Adrenal gland (tissue), 12 donors: Measurements from ENCODE around the gene ARL9. TPM values are rescaled to one million over a fixed set of nuclear protein-coding genes. Genes with fewer than 3 reads are reported as not detected.

ENCODE experiments used
- DNase-seq, 7 donors: peaks; one replicate each; pipeline ENCODE4 v3.0.0-alpha.2; 2019 to 2020
- H3K27ac ChIP-seq, 5 donors: fragments of 200-600 bp; sonication (generic) in 4 of 5; 1 replicate in 3 of 5; 2 replicates in 2 of 5; pipeline versions ENCODE4 v1.5.1 to v1.8.0; 2016 to 2020; ENCODE audit warnings: mild to moderate bottlenecking in 1 of 5
- H3K27me3 ChIP-seq: fragments of 200-600 bp; 2 replicates; pipeline ENCODE4 v1.8.0; 2021
- H3K36me3 ChIP-seq, 2 donors: fragments of 200-600 bp; replicated peaks in 1 of 2; 1 replicate in 1 of 2; 2 replicates in 1 of 2; pipeline versions ENCODE4 v1.5.1 to v1.8.0; 2018 to 2022
- H3K4me1 ChIP-seq, 2 donors: fragments of 200-600 bp; replicated peaks in 1 of 2; 1 replicate in 1 of 2; 2 replicates in 1 of 2; pipeline versions ENCODE4 v1.5.1 to v1.8.0; 2018 to 2021
- H3K4me3 ChIP-seq, 4 donors: fragments of 200-600 bp; sonication (generic) in 3 of 4; one replicate each; pipeline ENCODE4 v1.5.1; 2016 to 2018
- H3K9me3 ChIP-seq, 3 donors: fragments of 200-600 bp; sonication (generic) in 1 of 3; replicated peaks in 1 of 3; 1 replicate in 2 of 3; 2 replicates in 1 of 3; pipeline versions ENCODE4 v1.5.1 to v1.8.0; 2016 to 2021
- CTCF ChIP-seq, 6 experiments: fragments of 450-650 bp in 4 of 6; fragments of 200-600 bp in 2 of 6; sonication (generic) in 1 of 6; IDR thresholded peaks; 1 replicate in 5 of 6; 2 replicates in 1 of 6; pipeline versions ENCODE4 v1.5.1 to v1.8.0; 2016 to 2021; ENCODE audit warnings: antibody characterized with exemption in 6 of 6, mild to moderate bottlenecking in 2 of 6, moderate library complexity in 1 of 6
- POLR2A ChIP-seq, 2 donors: fragments of 450-650 bp; IDR thresholded peaks; one replicate each; pipeline ENCODE4 v1.6.1; 2017; ENCODE audit warnings: antibody characterized with exemption in 2 of 2, mild to moderate bottlenecking in 2 of 2, moderate library complexity in 1 of 2
- WGBS, 4 donors: extraction: QIAGEN DNeasy Blood & Tissue Kit in 2 of 4; methylation state at CpG; one replicate each; pipeline versions ENCODE4 v1.1.5 to v1.1.7; 2013 to 2017; 5-methylcytosine and 5-hydroxymethylcytosine counted together
- intact Hi-C, 2 donors: fragments of 100-400 bp; cut with DNase I; formaldehyde crosslinking; loops; one replicate each; pipeline versions ENCODE4 v1.14.1 to v1.15.0; 2022 to 2023
- polyA plus RNA-seq, 3 donors: library from polyadenylated mRNA; stranded (reverse); fragments of 200-250 nt in 2 of 3; fragments of 350-450 nt in 1 of 3; fragmentation: Illumina TruSeq in 1 of 3; extraction: RNeasy Lipid Tissue Mini Kit (QIAGEN cat#74804) in 1 of 3; gene quantifications; one replicate each; pipeline ENCODE4 v1.2.3, GENCODE V29; 2013 to 2014
- total RNA-seq, 9 donors: library from RNA; depleted of rRNA in 4 of 9; stranded (reverse); fragments of >200 nt in 4 of 9; fragments of 120-200 nt in 1 of 9; fragmentation: NEBNext Ultra II Directional in 1 of 9; extraction: Animal tissue kit (Norgen Biotek cat#: 25700) in 1 of 9; gene quantifications; one replicate each; pipeline versions ENCODE4 v1.1.0 to v1.2.4, GENCODE V29; 2013 to 2023
- donor health status: healthy with polysubstance abuse.
- donor health status: Bipolar disorder and iron deficiency.
- donor health status: DM: yes; HTN: yes; CAD: no.
- donor health status: DM: no; HTN: no; CAD: no.
- donor health status: DM: no; HTN: no; CAD: no.
- donor health status: DM: yes; HTN: yes; CAD: no.

ARL9 gene
- total and polyA plus RNA-seq, 12 donors: 0.28 to 1.2 (median 0.65) TPM; not detected in 3

GRCh38 chr4:56467284-56468096 lies 38.1 kb upstream of the ARL9 start, which contains the start of gene SRP72:
Gene SRP72, plus strand, starts transcription at chr4:56467617. Its CDS starts 19 bp downstream, at chr4:56467636.
- peak within 1 kb of the TSS; percentile 87 to 94 (median 90) for H3K27ac ChIP-seq
- H3K27me3 ChIP-seq: no peaks in the 10 kb centered on the region
- peaks cover 0 to 20% of the 10 kb centered on the region in 2 donors for H3K36me3 ChIP-seq
- intact Hi-C loops: no loop called here
- no peaks in the 10 kb centered on the region for H3K9me3 ChIP-seq
- H3K4me3 ChIP-seq: peak within 1 kb of the TSS; percentile 69 to 100 (median 95)
- peak; percentile 86 to 95 (median 92) for DNase-seq
- peaks cover 11 to 29% of the 10 kb centered on the region in 2 donors for H3K4me1 ChIP-seq
- TF ChIP-seq POLR2A (IDR thresholded peaks at IDR 0.05) (peak; percentile 68 to 90), CTCF (IDR thresholded peaks at IDR 0.05) (no peak)
- 0 to 1% (median 1%) methylated on average over 33 to 62 of the region's 62 CpGs for WGBS, 4 donors

- WGBS, 4 donors: 0 to 4% (median 1%) methylated on average over 10 of the region's 10 CpGs
- H3K4me3 ChIP-seq: peak overlapping the region; percentile 69 to 100 (median 95)
- H3K27me3 ChIP-seq: no peaks in the 10 kb centered on the region
- peak in 6 of 7 donors; percentile 23 to 63 (median 36) for DNase-seq
- H3K4me1 ChIP-seq: peaks cover 11 to 29% of the 10 kb centered on the region in 2 donors
- peak overlapping the region; percentile 87 to 94 (median 90) for H3K27ac ChIP-seq
- H3K9me3 ChIP-seq: no peaks in the 10 kb centered on the region
- peaks cover 0 to 24% of the 10 kb centered on the region in 2 donors for H3K36me3 ChIP-seq
- intact Hi-C loops: no loop called here
- TF ChIP-seq POLR2A (IDR thresholded peaks at IDR 0.05) (no peak), CTCF (IDR thresholded peaks at IDR 0.05) (no peak)
Measured at GRCh38 chr4:56468097-56468422, 37.5 kb upstream of the ARL9 start.

GRCh38 chr4:56469489-56470210 lies 35.9 kb upstream of the ARL9 start:
- DNase-seq: no peak
- Histone ChIP-seq H3K36me3 (peaks cover 0 to 40% of the 10 kb centered on the region in 2 donors), H3K27me3 (no peaks in the 10 kb centered on the region), H3K4me1 (peaks cover 11 to 29% of the 10 kb centered on the region in 2 donors), H3K4me3 (no peak overlapping the region), H3K27ac (no peak overlapping the region), H3K9me3 (no peaks in the 10 kb centered on the region)
- 66 to 73% (median 69%) methylated on average over 6 of the region's 6 CpGs for WGBS, 4 donors
- intact Hi-C loops: no loop called here
- no peak for TF ChIP-seq CTCF (IDR thresholded peaks at IDR 0.05)
- TF ChIP-seq POLR2A (IDR thresholded peaks at IDR 0.05): no peak

GRCh38 chr4:56475917-56476316 lies 29.7 kb upstream of the ARL9 start:
- intact Hi-C loops: no loop called here
- H3K27me3 ChIP-seq: no peaks in the 10 kb centered on the region
- H3K9me3 ChIP-seq: no peaks in the 10 kb centered on the region
- no peak for DNase-seq
- H3K36me3 ChIP-seq: peaks cover 0 to 90% of the 10 kb centered on the region in 2 donors
- WGBS, 4 donors: 72 to 80% (median 73%) methylated on average over 2 of the region's 2 CpGs
- no peak overlapping the region for H3K4me3 ChIP-seq
- TF ChIP-seq CTCF (IDR thresholded peaks at IDR 0.05) (no peak), POLR2A (IDR thresholded peaks at IDR 0.05) (no peak)
- H3K27ac ChIP-seq: no peak overlapping the region
- no peaks in the 10 kb centered on the region for H3K4me1 ChIP-seq
